WTC11 (cell line): ENCODE results near the gene MACROD2.

Experiments
- CTCF ChIP-seq: fragments of 200-600 bp; IDR thresholded peaks from 2 replicates; pipeline ENCODE4 v1.8.0; 2022; ENCODE audit warnings: antibody characterized with exemption
- NR1H2 ChIP-seq: sonication (generic); formaldehyde crosslinking; IDR thresholded peaks from 2 replicates; pipeline ENCODE4 v1.9.0; 2021; ENCODE audit warnings: mild to moderate bottlenecking, moderate library complexity, missing genetic modification reagents
- USF2 ChIP-seq: sonication (generic); formaldehyde crosslinking; IDR thresholded peaks from 2 replicates; pipeline ENCODE4 v1.8.1; 2023; ENCODE audit warnings: mild to moderate bottlenecking, missing genetic modification reagents, moderate library complexity
- TF ChIP-seq, protein P1 (sequence below): sonication (generic); formaldehyde crosslinking; IDR thresholded peaks from 2 replicates; pipeline ENCODE4 v1.8.1; 2023; ENCODE audit warnings: mild to moderate bottlenecking, missing genetic modification reagents

DNA sequence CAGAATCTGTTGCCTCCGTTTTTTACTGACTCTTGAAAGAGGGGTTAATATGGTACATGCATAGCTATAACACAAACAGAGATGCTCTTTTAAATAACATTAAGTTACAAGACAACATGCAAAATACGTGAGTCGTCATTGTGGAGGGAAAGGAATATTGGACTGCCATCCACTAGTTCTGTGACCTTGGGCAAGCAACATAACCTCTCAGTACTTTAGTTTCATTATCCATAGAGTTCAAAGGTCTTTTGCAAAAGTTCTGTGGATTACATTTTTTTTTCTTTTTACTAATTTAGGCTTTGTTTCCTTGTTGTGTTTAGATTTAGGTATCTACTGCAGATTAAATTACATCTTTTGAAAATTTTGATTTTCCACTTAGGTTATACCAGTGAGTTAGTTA is 70.5 kb downstream of the MACROD2 start:
- TF ChIP-seq, protein P1, sequence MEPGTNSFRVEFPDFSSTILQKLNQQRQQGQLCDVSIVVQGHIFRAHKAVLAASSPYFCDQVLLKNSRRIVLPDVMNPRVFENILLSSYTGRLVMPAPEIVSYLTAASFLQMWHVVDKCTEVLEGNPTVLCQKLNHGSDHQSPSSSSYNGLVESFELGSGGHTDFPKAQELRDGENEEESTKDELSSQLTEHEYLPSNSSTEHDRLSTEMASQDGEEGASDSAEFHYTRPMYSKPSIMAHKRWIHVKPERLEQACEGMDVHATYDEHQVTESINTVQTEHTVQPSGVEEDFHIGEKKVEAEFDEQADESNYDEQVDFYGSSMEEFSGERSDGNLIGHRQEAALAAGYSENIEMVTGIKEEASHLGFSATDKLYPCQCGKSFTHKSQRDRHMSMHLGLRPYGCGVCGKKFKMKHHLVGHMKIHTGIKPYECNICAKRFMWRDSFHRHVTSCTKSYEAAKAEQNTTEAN (CRISPR knock-in tag), result no peak
- TF ChIP-seq USF2 (CRISPR knock-in tag) (no peak), NR1H2 (CRISPR knock-in tag) (no peak), CTCF (no peak)
